RPMI7951 (cell line): ENCODE measurements around the gene SULT1A1. TPM values are rescaled to one million over a fixed set of nuclear protein-coding genes. Genes with fewer than 3 reads are reported as not detected.
"Not testable (repeated sequence)": the region's sequence is repeated elsewhere in the genome, so short reads cannot be mapped to it uniquely, and the experiment has no call there.

Experiments used
- DNase-seq: peaks from one replicate; pipeline ENCODE4 v3.0.0-alpha.2; 2012; ENCODE audit warnings: low read depth
- total RNA-seq: library from RNA; depleted of rRNA; stranded (reverse); fragments of >200 nt; shearing (Covaris generic); gene quantifications from 2 replicates; pipeline ENCODE4 v1.2.3, GENCODE V29; 2014

SULT1A1 gene
- total RNA-seq, 1 experiment from 2014 or later, result not detected

DNA sequence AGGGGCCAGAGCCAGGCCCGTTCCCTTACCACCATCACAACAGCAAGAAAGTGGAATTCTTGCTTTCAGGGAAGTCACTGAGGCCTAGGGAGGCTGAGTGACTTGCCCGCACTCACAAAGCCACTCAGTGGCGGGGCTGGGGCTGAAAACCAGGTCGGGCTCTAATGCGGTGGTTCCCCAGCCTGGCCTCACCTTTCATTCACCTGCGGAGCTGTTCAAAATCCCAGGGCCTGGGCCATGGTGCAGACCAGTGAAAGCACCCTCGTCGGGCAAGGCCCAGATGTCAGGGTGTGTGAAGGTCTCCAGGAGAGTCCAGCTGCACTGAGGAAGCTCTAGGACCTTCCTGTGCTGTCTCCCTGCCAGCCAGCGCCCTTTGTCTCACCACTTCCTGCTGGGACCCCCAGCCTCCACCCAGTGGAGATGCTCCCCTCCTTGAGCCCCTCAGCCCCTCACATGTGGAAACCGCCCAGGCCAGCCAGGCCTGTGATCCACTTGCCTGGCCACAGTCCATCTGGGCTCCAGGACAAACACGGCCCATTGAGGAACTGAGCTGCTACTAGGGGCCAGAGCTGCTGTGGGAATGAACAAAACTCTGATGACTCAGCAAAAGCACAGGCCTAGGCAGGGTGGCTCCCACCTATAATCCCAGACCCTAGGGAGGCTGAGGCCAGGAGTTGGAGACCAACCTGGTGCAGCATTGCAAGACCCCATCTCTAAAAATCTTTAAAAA lies 812 bp downstream of the SULT1A1 start:
- not testable (repeated sequence) for DNase-seq

DNA sequence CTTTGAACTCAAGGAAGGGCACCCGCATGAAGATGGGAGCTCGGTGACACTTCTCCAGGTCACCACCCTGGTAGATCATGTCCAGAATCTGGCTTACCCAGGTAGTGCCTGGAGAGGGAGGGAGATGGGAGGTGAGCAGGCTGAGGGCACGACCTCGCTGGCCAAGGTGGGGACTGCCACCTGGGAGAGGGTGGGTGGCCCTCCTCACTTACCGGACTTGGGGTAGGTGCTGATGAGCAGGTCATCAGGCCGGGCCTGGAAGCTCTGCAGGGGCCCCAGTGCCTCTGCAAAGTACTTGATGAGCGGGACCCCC lies 1.4 kb downstream of the SULT1A1 start:
- not testable (repeated sequence) for DNase-seq

DNA sequence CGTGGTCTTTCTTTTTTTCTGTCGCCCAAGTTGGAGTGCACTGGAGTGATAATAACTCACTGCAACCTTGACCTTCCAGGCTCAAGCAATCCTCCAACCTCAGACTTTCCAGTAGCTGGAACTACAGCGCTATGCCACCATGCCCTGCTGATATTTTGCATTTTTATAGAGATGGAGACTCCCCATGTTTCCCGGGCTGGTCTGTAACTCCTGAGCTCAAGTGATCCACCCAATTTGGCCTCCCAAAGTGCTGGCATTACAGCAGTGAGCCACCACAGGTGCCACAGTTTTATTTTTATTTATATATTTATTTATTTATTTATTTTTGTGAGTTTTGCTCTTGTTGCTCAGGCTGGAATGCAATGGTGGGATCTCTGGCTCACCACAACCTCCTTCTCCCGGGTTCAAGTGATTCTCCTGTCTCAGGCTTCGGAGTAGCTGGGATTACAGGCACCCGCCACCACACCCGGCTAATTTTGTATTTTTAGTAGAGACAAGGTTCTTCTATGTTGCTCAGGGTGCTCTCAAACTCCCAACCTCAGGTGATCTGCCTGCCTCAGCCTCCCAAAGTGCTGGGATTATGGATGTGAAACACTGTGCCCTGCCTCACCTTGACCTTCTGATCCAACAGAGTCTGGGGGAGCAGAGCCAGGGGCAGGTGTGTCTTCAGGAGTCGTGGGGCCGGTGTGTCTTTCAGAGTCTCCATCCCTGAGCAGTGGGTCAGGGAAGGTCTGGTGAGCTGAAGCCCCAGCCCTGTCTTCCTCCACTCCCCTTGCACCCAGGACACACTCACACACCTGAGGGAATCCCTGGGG lies 2.0 kb downstream of the SULT1A1 start:
- not testable (repeated sequence) for DNase-seq

DNA sequence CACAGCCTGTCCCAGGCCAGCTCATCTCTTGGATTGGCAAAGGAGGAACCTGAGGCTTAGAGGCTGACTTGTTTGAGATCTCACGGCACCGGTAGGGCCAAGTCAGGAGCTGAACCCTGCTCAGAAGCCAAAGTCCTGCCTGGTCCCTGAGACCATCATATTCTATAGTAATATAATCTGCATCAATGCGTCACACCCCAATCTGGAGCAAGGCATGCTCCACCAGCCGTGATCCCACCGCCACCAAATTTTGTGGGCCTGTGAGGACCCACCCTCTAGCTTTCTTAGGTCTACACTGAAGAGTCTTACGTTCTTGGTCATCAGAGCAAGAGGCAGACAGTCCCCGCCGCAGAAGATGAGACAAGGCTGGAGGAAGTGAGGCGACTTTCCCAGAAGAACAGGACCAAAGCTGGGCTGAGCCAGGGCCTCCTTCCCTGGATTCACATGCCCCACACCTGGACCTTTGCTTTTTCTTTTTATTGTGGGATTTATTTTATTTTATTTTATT lies 2.7 kb downstream of the SULT1A1 start:
- DNase-seq, result no peak

DNA sequence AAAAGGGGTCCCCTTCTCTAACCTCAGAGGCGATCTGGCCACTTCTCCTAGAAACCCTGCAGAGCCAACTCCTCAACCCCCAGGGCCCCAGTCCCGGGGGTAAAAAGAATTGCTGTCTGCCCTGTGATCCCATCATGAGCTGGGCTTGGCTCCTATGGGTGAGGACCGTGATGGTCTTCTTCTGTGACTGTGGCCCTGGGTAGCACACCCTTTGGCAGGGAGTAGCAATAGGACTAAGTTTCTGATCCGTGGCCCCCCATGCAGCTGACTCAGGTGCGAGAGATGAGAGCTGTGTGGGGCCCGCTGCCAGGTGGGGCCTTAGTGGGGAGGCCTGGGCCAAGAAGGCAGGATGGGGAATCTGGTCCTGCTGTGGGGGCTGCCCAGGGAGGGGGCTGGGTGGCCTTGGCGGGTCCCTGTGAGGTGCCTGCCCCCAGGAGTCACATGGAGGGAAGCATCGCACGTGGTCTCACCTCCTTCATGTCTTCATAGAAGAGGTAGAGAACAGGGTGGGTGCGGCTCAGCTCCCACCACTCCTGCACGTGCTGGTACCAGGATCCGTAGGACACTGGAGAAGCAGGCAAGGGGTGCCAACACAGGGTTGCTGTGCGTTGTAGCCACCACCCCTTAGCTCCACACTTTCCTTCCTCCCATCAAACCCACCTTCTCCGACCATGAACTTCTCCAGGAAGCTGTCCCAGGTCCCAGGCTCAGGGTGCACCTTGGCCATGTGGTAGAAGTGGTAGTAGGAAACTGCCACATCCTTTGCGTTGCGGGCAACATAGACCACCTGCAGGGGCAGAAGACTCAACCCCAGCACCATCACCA lies 3.3 kb downstream of the SULT1A1 start:
- no peak for DNase-seq

DNA sequence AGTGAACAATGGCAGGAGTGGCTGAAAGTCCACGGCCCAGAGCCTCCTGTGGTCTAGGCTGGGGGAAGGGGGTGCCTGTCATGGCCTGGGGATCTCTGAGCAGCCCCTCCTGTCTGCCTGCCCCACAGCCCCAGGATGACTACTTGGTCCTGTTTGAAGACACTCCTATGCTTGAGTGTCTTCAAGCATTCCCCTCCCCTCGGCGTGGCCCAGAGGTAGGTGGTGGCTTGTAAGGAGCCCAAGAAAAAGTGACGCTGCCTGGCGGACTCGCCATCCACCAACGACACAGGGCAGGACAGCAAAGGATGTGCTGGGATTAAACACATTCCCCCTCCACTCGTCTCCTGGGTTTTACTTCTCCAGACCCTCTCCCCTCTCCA lies 5.7 kb downstream of the SULT1A1 start:
- no peak for DNase-seq

DNA sequence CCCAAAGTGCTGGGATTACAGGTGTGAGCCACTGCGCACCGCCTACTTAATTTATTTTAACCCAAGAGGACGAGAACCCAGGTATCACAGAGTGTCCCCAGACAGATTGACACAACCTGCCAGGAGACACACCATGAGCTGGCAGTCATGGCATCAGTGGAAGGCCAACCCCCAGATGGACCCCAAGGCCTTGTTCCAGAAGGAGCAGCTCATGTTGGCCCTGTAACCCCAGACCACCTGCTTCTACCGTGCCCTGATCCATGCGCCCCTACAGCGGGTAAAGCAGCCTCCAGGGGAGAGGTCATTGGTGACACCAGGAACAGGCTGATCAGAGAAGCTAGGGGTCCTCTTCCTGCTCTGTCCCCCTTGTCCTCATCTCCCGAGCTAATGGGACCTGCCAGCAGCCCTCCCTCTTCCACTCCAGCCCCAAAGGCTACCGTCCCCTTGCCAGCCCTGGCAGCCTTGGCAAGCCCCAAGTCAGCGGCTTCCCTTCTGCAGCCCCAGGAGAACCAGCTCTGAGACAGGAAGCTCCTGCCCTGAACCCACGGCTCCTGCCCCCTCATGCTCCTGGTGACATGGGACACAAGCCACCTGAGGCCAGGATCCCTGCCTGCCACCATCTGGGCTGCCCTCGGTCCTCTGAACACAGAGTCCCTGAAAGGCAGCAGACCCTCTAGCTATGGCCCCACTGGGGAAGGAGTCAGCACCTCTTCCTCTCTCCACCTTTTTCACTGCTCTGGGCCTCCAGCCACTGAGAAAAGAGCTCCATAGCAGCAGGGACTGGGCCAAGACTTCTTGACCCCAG lies 6.3 kb downstream of the SULT1A1 start:
- no peak for DNase-seq

DNA sequence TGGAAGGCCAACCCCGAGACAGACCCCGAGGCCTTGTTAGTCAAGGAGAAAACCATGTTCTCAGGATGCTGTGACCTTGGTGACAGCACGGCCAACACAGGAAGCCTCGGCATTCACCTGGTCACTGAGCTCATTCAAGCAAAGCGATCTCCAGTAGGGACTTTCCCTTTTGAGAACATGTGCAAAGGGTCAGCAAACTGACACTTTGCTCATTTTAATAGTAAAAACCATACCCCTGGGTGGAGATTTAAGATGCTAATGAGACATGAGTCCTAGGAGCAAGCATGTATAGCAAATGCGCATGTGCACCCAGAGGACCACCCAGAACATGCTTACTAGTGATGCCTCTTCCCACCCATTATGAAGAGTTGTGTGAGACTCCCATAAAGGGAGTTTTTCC lies 7.3 kb downstream of the SULT1A1 start:
- no peak for DNase-seq

DNA sequence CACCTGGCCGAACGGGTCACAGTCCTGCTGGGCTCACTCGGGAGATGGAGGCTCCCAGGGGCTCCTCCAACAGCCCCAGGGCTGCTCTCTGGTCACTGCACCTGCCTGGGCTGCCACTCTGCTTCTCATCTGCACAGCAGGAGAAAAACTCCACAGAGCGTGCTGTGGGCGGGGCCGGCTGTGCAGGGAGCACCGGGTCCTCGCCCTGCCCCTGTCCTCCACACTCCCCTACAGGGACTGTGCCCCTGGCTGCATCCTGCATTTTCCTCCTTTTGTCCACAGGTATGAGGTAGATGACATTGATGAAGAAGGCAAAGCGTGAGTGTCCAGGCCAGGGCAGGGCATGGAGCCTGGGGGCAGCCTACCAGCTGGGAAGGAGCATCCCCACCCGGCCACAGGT lies 7.8 kb downstream of the SULT1A1 start:
- DNase-seq, result not testable (repeated sequence)

DNA sequence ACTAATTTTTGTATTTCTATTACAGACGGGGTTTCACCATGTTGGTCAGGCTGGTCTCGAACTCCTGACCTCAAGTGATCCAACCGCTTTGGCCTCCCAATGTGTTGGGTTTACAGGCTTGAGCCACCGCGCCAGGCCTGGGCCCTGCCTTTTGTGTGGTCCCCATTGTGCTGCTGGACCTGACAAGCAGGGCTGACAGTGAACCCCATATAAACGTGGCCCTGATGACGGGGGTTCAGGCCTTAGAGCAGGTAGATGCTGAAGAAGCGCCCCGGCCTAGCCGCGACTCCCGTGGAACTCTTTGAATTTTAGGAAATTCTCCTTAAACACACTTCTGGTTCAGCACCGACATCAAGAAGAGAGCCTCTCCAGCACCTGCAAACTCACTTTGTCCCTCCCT lies 8.3 kb downstream of the SULT1A1 start:
- not testable (repeated sequence) for DNase-seq

DNA sequence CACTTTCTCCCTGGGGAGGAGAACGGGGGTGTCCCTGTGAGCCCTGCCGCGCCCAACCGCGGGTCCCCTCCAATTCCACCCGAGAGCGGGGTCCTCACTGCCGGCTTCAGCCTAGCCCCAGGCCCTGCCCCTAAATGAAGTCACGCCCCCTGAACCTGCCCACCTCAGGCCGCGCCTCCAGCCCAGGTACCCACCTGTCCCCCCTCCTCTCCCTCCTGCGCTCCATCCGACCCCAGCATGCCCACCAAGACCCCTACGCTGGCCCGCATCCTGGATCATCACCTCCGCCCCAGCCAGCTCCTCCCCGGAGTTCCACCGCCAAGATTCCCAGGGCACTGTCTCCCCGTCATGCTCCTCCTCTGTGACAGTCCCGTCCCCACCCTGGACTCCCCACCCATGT lies 8.9 kb downstream of the SULT1A1 start:
- not testable (repeated sequence) for DNase-seq

DNA sequence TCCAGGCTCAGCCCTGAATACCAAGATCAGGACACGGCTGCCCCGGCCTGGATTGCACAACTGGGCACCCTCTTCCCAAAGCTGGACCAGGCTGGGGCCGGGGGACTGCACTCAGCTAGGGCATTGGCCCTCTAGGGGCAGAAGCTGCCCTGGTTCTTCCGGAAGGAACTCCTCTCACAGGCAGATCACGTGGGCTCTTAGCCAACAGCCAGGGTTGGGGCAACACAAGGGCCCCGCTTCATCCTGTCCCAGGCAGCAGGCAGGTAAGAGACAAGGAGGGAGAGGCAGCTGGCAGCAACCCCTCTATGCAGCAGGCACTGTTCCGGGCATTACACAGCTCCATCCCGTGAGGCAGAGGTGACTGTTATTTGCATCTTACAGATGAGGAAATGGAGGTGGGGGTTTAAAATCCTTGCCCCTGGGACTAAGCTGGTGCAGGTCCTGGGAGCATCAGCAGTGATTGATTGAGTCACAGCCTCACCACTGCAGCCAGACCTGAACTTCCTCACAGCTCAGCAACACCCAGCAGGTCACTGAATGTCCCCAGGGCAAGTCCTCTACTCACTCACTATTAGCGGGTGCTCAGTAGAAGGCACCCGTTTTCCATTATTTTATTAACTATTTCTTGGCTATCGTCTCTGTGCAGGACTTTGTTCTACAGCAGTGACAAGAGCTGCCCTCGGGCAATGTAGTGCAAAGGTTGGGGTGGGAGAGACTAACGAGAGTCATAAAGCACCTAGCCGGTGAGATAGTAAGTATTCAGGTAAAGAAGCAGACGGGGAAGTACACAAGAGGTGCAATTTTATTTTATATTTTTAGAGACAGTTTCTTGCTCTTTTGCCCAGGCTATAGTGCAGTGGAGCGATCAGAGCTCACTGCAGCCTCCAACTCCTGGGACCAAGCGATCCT lies 10.2 kb downstream of the SULT1A1 start:
- DNase-seq, result not testable (repeated sequence)

DNA sequence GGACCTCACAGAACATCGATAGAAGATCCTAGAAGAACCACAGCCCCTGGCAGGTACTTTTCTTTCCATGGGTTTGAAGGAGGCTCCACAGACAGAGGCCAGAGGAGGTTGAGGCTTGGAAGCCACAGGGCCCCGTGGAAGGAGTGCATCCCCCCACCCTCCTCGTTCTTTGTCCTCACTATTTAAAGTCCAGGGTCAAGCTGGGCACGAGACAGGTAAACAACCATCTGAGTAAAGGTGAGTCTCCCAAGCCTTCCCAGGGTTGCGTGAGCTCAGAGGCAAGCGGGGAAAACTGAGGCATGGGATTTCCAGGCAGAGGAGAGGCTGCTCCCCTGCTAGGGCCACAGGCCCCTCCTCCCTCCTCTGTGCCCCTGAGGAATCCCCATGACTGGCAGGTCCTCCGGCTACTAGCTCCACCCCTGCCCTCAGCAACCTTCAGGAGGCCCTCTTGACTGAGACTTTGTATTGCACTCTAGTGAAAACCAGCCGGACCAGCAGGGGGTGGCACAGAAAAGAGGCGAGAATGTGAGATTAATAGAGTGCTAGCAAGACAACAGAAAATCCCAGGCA lies 12.1 kb downstream of the SULT1A1 start:
- no peak for DNase-seq

DNA sequence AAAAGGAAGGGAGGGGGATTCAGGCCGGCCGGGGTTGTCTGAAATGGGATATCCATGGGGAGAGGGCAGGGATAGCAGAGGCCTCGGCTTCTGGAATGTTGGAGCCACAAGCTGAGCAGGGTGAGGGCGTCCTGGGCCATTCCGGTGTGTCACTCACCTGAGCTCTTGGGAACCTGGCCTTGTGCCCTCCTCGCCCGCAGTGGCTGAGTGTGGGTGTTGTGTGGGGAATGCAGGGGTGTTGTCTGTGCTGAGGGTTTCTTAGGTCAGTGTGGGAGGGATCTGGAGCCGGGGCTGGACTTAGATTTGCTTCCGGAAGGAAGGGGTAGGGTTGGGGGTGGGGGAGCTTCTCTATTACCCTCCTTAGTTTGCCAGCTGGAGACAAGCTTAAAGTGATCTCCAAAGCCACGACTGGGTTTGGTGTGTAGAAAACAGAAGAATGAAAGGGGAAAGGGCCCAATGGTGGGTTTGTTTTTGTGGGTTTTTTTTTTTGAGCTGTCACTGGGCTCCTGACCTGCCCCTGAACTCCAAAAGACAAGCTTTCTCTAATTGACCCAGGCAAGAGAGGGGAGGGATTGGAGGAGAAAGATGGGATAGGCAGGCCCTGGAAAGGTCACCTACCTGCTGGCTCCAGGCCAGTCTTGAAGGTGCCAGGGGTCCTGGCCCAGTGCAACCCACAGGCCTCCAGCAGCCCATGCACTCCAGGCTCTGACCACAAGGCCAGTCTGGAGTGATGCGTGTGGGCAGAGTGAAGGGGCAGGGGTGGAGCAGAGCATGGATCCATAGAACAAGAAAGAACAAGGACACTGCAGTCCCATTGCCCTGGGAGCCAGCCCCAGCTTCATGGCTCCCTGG lies 12.8 kb downstream of the SULT1A1 start, which contains the start of gene SULT1A2:
Gene SULT1A2, minus strand, starts transcription at position 211 of the 852 bp plus-strand sequence. CDS start 1,120 bp downstream, outside the sequence.
- no peak for DNase-seq

DNA sequence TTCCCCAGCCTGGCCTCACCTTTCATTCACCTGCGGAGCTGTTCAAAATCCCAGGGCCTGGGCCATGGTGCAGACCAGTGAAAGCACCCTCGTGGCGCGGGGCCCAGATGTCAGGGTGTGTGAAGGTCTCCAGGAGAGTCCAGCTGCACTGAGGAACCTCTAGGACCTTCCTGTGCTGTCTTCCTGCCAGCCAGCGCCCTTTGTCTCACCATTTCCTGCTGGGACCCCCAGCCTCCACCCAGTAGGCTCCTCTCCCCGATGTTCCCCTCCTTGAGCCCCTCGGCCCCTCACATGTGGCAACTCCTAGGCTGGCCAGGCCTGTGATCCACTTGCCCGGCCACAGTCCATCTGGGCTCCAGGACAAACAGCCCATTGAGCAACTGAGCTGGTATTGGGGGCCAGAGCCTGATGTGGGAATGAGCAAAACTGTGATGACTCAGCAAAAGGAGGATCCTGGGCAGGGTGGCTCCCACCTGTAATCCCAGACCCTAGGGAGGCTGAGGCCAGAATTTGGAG lies 13.7 kb downstream of the SULT1A1 start:
- no peak for DNase-seq

DNA sequence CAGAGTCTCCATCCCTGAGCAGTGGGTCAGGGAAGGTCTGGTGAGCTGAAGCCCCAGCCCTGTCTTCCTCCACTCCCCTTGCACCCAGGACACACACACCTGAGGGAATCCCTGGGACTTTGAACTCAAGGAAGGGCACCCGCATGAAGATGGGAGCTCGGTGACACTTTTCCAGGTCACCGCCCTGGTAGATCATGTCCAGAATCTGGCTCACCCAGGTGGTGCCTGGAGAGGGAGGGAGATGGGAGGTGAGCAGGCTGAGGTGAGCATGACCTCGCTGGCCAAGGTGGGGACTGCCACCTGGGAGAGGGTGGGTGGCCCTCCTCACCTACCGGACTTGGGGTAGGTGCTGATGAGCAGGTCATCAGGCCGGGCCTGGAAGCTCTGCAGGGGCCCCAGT lies 14.4 kb downstream of the SULT1A1 start:
- DNase-seq, result not testable (repeated sequence)

DNA sequence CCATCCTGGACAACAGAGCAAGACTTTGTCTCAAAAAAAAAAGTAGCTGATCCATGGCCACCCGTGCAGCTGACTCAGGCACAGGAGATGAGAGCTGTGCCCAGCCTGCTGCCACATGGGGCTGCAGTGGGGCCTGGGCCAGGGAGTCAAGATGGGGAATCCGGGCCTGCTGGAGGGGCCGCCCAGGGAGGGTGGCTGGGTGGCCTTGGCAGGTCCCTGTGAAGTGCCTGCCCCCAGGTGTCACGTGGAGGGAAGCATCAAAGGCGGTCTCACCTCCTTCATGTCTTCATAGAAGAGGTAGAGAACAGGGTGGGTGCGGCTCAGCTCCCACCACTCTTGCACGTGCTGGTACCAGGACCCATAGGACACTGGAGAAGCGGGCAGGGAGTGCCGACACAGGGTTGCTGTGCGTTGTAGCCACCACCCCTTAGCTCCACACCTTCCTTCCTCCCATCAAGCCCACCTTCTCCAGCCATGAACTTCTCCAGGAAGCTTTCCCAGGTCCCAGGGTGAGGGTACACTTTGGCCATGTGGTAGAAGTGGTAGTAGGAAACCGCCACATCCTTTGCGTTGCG lies 16.8 kb downstream of the SULT1A1 start:
- no peak for DNase-seq

DNA sequence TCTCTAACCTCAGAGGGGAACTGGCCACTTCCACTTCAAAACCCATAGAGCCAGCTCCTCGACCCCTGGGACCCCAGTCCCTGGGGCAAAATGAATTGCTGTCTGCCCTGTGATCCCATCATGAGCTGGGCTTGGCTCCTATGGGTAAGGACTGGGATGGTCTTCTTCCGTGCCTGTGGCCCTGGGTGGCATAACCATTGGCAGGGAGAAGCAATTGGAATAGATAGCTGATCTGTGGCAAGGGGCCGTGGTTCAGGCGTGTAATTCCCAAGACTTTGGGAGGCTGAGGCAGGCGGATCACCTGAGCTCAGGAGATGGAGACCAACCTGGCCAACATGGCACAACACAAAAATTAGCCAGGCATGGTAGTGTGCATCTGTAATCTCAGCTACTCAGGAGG lies 17.3 kb downstream of the SULT1A1 start:
- no peak for DNase-seq
